Activated CD4-positive, alpha-beta T cell treated with anti-CD3 and anti-CD28 coated beads, Interleukin-10, Interleukin-2, amounts not matched to agents 100 ng/mL and 50 ng/mL, durations not matched to agents 16 hours and 8 hours (primary cell): Measurements from ENCODE around the gene KREMEN2.
A peak's percentile ranks its signal among the peaks of the same experiment; 100 is the strongest.
"Not testable (repeated sequence)": the region's sequence is repeated elsewhere in the genome, so short reads cannot be mapped to it uniquely, and the experiment has no call there.

Experiments used
- DNase-seq: peaks from one replicate; pipeline ENCODE4 v3.0.0-alpha.2; 2020

KREMEN2 gene

DNA sequence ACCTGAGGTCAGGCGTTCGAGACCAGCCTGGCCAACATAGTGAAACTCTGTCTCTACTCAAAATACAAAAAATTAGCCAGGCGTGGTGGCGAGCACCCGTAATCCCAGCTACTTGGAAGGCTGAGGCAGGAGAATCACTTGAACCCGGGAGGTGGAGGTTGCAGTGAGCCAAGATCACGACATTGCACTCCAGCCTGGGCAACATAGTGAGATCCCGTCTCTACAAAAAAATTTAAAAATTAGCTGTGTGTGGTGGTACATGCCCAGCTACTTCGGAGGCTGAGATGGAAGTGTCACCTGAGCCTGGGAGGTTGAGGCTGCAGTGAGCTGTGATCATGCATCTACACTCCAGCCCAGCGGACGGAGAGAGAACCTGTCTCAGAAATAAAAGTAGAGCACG, 20.4 kb upstream of the KREMEN2 start:
- DNase-seq, result not testable (repeated sequence)

DNA sequence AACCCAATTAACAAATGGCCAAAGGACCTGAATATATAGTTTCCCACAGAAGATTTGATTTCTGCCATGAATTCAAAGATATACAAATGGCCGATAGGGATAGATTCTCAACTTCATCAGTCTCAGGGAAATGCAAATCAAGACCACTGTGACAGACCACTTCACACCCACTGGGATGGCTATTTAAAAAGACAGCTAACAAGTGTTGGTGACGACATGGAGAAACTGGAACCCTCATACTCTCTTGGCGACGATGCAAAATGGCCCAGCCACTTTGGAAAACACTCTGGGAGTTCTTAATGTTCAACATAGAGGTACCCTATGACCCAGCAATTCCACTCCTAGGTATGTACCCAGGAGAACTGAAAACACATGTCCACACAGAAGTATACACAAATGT, 17.4 kb upstream of the KREMEN2 start:
- no peak for DNase-seq

DNA sequence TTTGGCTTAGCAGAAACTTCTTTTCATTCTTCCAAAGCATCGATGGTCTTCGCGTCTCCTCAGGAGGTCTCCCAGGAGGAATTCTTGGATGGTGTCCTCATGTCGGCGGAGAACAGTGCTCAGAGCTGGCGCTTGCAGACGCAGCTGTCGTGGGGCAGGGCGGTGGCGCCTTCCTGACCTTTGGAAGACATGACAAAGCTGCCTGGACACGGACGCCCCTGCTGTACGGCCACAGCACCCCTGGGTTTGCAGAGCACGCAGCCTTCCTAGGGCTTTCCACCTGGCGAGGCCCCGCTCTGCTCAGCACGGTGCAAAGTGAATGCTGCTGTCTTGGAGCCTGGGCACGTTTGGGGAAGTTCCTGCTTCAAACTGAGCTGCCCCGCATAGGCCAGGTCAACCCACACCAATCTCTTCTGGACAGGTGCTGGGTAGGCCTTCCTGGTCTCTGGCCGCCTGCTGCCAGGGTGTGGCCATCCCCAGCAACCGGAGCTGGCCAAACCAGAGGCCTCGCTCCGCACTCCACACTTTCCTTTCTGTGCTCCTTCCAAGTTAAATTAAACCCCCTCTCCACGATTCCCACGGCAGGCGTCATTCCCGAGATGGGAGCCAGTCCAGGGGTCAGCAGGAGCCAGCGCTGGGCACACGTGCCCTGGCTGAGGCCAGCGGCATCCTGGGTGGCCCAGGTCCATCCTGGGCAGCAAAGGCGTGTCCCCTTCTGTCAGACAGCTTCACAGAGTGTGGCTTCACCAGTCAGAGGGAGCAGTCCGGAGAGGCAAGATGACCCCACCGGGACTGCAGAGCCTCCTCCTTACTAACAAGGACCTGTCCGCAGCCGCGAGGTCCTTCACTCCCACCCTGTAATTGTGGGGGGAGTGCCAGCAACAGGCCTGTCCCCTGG, 15.0 kb upstream of the KREMEN2 start:
- no peak for DNase-seq

DNA sequence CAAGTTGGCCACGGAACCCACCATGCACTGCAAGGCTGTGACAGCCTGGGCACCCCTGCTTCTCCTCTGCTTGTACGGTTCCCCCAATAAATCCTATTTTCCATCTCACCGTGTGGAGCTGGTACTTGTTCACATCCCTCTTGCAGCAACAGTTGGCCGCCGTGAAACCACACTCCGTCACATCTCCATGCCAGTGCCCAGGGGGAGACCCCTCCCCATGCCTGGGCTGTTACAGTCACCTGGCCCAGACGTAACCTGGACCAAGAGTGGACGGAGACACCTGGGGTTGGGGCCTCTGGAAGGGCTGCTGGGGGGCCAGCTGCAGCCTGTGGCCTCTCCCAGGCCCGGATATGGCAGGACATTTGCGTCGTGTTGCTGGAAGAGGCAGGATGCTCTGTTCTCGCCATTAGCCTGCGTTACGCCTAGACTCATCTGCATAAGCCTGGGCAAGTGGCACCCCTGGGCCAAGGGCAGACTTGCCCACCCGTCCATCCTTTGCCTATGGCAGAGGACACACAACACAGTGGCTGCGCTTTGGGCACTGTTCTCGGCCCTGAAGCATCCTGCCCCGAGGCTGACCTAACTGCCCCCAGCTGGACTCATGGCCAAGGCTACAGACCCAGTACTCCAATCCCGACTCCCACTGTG, 14.2 kb upstream of the KREMEN2 start:
- DNase-seq, result no peak

DNA sequence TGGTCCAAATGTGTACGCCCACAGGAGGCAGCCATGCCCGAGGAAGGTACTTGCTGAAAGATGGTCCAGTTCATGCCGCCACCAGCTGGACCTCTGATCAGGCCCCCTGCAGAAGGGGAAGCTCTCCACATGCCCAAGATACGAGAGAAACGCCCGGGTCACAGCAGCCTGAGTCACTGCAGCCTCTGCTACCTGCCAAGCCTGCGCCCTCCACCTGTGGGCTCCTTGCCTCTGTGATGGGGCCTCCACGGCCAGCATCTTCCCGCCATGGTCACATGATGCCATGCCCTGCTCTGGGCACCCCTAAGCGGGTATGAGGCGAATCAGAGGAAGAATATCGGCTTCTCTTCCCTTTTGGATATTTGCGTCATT, 13.7 kb upstream of the KREMEN2 start:
- no peak for DNase-seq

DNA sequence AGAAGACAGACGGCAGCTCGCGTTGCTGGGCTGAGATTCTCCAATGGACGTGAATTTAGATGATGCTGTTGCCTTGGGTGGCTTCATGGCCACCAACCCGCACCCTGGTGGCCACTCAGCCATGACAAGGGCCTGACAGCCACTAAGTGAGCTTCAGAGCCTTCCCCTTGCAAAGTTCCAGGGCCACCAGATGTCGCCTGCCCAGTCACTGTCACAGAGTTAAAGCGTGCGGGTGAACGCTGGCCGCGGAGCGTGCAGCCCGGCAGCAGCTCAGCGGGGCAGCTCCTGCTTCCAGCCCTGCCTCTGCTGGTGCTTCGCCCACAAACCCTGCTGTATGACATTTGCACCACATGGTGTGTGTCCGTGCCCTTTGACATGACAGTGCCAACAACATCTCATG, 13.3 kb upstream of the KREMEN2 start:
- no peak for DNase-seq

DNA sequence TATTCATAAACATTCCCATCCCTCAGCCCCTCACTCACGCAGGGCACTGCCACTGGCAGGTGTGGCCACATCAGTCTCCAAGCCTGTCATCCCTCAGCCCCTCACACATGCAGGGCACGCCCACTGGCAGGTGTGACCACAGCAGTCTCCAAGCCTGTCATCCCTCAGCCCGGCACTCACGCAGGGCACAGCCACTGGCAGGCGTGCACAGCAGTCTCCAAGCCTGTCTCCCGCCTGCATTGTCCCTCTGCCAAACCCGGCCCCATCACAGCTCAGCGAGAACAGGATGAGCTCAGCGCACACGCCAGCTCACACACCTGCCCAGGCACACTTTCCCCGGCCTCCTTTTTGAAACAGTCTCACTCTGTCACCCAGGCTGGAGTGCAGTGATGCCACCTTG, 11.4 kb upstream of the KREMEN2 start:
- no peak for DNase-seq

DNA sequence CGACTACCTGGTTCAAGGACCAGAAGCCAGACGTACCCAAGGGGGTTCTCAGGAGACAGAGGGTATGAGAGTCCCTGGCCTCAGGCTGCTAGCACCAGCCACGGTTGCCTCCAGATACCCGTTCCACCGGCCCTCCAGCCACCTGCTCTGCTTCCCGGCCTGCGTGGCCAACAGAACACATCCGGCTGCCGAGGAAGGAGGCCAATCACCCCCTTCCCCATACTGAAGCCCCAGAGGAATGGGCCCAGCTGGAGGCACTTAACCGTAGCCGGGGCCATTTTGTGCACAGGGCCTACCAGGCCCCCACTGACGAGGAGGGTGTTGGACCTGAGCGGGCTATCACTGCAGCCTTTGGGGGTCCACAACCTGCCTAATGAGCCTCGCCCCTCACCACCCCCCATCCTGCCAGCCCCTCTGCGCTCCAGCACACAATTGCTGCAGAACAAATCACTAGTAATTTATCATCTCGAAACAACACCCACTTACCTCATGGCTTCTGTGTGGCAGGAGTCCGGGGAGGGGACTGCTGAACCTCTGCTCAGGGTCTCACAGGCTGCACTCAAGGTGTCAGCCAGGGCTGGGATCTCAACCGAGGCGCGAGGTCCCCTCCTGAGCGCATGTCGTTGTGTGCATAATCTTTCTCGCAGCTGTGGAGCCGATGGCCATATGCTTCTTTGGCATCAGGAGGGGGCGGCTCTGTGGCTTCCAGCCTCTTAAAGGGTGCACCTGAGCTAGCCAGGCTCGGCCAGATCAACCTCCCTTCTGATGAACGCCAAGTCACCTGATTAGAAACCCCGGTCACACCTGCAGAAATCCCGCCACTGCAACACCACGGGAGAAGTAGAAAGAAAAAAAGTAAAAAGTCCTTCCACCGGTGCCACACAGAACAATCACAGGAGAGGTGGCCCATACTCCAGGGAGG, 10.1 kb upstream of the KREMEN2 start:
- DNase-seq, result no peak

DNA sequence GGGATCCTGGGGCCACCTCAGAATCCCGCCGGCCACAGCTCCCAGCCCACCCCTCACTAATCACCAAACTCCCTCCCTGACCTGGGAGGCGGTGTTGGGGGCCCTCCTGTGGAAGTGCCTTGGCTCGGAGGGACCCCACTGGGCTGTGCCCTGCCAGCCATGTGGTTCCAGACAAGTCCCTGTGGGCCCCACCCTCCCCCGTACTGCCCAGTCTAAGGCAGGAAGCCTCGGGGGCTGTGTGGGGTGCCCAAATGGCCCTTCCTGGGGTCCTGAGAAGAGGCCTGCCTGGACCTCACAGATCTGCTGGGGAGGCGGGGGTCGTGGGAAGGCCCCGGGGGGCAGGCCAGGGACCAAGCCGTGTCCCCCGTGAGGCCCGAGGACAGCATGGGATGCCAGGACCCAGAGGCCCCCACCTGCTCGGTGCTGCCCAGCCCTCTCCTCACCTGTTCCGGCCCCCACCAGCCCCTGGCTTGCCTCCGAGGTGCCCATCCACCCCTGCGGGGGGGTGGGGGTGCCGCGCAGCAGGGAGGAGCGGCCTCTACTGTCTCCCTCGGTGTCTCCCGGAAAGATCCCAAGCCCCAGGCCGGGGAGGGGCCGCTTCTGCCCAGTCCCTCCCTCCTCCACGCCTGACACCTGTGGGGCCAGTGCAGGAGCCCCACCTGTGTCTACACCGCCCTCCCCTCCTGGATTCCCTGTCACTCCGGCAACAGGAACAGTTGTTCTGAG, 9.3 kb upstream of the KREMEN2 start:
- DNase-seq, result no peak

DNA sequence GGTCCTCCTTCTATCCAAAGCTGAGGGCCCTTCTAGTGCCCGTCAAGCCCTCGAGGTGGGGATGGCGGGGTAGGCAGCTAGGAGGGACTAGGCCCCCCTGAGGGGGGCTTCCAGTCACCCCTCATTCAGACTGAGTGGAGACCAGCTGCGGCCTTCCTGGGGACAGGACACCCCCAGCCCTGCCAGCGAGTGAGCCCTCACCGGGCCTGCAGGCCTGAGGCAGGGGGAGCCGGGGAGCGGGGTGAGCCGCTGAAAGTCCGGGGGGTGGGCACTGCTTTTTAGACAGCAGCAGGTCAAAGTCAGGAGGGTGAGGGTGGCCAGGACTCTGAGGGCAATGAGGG, 8.7 kb upstream of the KREMEN2 start:
- DNase-seq, result no peak

DNA sequence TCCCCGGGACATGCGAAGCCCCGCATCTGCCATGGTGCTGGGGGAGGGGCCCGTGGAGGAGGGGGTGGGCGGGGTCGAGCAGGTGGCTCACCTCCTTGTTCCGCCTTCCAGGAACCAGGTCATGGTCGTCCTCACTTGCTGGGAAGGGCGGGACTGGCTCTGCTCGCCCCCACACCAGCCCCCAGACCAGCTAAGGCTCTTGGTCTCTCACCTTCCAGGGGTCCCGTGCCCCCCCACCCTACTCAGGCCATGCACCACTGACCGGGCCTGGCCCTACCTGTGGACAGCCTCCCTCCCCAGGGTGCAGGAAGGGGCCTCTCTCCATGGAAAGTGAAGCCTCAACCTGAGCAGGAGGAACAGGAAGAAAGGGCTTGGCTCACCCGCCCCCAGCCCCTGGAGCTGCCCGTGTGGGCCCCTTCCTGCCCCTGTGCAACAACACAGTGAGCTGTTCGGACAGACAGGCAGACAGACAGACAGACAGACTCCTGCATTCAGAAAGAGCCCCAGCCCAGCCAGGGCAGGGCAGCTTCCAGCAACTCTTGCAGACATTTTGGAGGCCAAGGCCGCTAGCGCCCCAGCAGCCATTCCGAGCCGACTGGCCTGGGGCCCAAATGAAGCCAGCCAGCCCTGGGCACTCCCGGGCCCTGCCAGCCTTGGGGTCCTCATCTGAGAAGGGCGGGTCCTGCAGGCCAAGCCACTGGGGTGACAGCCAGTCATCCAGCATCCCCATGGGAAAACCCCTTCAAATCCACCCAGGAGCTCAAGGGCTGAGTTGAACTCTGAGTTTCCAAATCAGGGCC, 8.1 kb upstream of the KREMEN2 start:
- no peak for DNase-seq

DNA sequence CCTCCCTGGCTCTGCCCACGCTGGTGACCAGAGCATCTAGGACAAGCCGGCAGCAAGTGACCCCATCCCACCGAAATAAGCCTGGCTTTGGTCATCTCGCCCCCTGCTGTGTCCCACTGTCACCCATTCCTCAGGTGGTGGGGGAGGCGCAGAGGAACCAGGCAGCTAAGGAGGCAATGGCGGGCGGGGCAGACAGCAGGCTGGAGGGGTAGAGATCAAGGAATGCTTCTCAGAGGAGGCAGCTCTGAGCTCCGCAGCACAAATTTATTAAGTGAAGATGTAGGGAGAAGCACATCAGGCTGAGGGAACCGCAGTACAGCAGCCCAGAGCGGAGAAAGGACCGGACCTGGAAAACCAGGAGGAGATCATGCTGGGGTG, 7.5 kb upstream of the KREMEN2 start:
- no peak for DNase-seq

DNA sequence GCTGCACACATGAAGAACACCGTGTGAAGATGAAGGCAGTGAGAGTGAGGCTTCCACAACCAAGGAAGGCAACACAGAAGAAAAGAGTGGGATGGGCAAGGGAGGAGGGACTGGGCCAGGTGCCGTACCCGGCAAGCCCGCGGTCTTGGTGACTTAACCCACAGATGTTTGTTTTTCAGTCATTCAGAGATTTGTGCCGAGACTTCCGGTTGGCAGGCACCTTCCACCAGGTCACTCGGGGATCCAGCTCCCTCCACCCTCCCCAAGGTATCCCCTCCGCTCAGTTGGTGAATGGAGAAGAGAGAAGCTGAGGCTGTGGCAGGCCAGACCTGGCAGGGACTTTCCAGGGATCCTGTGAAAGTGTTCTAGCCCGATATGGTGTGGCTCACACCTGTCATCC, 4.9 kb upstream of the KREMEN2 start:
- DNase-seq, result no peak

DNA sequence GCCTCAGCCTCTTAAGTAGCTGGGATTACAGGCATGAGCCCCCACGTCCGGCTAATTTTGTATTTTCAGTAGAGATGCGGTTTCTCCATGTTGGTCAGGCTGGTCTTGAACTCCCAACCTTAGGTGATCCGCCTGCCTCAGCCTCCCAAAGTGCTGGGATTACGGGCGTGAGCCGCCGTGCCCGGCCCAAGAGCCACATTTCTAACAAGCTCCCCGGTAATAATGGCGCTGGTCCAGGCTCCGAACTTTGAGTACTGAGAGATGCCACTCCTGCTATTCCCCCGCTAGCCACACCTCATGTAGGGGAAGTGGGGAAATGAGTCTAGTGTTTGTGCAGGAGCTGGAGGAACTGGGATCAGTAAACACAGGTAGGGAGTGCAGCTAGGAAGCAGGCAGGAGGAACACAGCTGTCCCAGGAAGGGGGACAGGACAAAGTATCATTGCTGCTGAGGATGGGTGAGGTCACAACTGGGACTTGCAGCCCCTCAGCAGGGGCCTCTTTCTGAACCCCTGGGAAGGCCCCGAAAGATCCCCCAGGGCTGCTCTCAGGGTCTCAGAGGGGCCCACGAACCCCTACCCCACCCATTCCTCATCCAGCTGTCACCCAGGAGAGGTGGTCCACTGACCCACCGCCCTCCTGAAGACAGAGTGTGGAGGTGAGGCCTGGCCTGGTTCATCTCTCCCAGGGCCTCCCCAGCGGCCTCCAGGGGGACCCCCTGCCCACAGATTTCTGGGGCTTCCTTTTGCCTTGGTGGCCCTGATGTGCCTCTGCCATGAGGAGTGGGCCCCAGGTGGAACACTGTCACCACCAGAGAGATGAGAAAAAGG, 3.7 kb upstream of the KREMEN2 start:
- DNase-seq, result no peak

DNA sequence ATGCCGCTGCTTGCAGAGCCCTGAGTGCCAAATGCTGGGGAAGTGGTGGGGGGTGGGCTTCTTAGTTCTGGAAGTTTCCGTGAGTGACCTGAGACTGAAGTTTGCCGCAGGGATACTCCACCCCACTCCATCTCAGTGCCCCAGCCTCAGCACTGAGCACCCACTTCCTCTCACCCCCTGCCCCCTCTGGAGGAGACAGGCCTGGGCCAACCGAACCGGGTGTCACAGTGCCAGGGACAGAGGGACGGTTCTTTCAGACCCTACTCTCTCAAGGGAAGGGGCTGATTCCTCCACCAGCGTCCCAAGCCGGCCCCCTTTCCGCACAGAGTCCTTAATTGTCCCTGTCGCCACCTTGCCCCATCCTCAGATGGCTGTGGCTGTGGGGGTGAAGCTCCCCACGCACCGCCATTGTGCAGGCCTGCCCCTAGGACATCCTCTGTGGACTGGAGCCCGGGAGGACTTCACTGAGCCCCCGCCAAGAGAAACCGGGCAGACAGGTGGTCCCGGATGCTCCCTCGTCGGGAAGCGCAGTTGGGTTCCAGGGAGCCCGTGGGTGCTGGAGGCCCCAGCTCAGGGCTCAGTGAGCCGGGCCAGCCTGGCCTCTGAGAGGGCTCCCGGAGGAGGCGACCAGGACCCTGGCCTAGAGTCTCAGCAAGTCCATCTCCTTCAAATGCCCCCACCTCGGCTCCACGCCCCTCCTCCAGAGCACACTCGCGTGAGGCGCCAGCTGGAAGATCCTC, 1.6 kb upstream of the KREMEN2 start:
- DNase-seq, result no peak

DNA sequence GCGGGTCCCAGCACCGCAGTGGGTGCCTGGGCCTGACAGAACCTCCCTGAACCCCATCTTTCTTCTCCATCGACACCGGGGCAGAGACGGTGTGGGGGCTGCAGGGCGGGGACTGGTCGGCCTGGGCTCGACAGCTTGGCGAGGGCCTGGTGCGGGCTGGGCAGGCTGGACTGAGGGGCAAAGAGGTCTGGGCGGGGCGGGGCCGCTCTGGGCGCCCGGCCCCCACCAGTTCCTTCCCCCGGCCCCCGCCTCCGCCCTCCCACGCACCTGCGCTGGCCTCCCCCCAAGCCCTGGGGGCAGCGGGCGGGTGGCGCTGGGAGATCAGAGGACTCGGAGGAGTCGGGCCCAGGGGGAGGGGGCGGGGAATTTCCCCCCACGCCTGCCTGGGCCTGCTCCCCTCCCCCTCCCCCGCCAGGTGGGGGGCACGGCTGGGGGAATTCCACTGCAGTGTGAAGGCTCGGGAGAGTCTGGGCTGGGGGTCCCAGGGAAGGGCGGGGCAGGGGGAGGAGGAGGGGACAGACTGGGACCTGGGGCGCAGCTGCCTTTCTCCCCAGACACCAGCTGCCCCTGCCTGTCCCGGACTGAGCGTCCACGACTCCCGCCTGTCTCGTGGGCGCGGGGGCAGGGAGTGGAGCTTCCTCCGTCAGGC, 877 bp upstream of the KREMEN2 start:
- no peak for DNase-seq

DNA sequence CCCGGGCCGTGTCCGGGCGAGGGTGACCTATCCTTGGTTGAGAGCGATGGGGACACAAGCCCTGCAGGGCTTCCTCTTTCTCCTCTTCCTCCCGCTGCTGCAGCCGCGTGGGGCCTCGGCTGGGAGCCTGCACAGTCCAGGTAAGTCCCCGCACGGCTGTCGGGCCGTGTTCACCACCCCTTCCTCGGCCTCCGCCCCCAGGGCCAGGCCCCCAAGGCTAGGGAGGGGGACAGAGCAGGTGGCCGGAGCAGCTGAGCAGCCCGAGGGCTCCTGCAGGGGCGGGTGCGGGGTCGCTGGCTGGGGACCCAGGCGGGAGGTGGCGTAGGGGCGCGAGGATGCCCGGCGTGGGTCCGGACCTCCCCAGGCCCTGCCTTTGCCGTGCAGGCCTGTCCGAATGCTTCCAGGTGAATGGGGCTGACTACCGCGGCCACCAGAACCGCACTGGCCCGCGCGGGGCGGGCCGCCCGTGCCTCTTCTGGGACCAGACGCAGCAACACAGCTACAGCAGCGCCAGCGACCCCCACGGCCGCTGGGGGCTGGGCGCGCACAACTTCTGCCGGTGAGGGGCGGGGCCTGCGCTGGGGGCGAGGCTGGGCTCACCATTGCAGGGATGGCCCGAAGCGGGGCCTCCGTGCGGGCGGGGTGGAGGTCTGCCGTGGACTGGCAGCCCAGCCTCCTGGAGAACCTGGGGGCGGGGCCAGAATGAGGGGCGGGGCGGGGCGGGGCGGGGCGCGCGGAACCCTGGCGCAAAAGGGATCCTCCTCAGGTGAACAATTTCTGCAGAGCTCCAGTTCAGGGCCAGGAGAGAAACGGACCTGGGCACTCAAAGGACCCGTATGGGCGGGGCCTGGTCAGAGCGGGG, 631 bp downstream of the KREMEN2 start:
- peak; percentile 75 for DNase-seq

DNA sequence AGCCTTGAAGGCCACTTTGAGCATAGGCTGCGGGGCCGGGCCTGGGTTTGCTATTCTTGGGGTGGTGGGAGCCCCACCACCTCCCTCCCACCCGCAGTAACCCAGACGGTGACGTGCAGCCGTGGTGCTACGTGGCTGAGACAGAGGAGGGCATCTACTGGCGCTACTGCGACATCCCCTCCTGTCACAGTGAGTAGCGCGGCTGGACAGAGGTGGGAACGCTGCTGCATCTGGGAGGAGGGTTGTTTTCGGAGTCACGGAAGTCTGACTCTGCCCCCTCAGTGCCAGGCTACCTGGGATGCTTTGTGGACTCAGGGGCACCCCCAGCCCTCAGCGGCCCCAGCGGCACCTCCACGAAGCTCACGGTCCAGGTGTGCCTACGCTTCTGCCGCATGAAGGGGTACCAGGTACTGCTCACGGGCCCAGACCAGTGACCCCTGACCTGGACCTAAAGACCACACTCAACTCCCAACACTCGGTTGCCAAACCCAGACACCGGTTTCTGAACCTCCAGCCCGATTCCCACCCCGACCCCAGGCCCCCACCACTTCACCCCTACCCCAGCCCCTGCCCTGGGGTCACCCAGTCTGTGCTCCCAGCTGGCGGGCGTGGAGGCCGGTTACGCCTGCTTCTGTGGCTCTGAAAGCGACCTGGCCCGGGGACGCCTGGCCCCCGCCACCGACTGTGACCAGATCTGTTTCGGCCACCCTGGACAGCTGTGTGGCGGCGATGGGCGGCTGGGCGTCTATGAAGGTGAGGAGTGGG, 2.1 kb downstream of the KREMEN2 start:
- DNase-seq, result no peak
